ENCODE results near the gene HPRT1.

HPRT1 gene

DNA sequence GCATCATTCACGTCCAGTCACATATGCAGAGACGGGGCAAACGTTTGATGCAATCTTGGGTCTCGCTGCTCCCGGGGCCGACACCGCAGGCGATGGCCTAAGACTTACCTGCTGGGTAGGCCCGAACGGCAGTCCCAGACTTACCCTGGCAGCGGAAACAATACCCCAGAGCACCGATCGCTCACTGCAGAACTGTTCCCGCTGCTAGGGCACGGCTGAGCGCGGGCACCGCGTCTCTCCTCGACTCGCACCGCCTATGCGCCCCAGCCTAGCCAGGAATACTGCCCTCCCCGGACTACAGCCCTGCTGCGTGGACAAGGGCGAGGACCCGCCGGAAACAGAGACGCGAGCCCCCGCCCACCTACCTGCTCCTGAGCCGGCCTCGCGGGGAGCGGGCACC is 86.2 kb downstream of the HPRT1 start:
- no peaks in the 10 kb centered on the region for H3F3A ChIP-seq (ENCODE audit: low read depth)
- no peak overlapping the region for H2AFZ ChIP-seq (ENCODE audit: low read length)
- H3K79me2 ChIP-seq (ENCODE audit: insufficient read depth, low read length), result peaks cover 29% of the 10 kb centered on the region
- no peaks in the 10 kb centered on the region for H3K9me3 ChIP-seq (ENCODE audit: insufficient read depth, low read depth, low read length)
- H4K20me1 ChIP-seq (ENCODE audit: insufficient read depth, low read length, poor library complexity, severe bottlenecking), result no peaks in the 10 kb centered on the region
- H3K27me3 ChIP-seq (ENCODE audit: insufficient read depth, low read length, poor library complexity, severe bottlenecking), result no peaks in the 10 kb centered on the region
- no peak overlapping the region for H3K4me3 ChIP-seq (ENCODE audit: low read length, poor library complexity, severe bottlenecking)
- H3K36me3 ChIP-seq (ENCODE audit: insufficient read depth, low read length), result no peaks in the 10 kb centered on the region
- no peaks in the 10 kb centered on the region for H3K9me2 ChIP-seq (replicated peaks; ENCODE audit: low read depth, low read length)
- peaks cover 31% of the 10 kb centered on the region for H3K4me1 ChIP-seq (ENCODE audit: insufficient read depth, low read length, poor library complexity, severe bottlenecking)
- H3K4me2 ChIP-seq (ENCODE audit: low read depth, low read length, poor library complexity, severe bottlenecking), result no peak overlapping the region
- no peak overlapping the region for H3K9ac ChIP-seq (ENCODE audit: low read depth, low read length, poor library complexity, severe bottlenecking)
- no peak for TF ChIP-seq EZH2phosphoT487 (IDR thresholded peaks at IDR 0.05; ENCODE audit: borderline replicate concordance)
- TF ChIP-seq, protein P1, sequence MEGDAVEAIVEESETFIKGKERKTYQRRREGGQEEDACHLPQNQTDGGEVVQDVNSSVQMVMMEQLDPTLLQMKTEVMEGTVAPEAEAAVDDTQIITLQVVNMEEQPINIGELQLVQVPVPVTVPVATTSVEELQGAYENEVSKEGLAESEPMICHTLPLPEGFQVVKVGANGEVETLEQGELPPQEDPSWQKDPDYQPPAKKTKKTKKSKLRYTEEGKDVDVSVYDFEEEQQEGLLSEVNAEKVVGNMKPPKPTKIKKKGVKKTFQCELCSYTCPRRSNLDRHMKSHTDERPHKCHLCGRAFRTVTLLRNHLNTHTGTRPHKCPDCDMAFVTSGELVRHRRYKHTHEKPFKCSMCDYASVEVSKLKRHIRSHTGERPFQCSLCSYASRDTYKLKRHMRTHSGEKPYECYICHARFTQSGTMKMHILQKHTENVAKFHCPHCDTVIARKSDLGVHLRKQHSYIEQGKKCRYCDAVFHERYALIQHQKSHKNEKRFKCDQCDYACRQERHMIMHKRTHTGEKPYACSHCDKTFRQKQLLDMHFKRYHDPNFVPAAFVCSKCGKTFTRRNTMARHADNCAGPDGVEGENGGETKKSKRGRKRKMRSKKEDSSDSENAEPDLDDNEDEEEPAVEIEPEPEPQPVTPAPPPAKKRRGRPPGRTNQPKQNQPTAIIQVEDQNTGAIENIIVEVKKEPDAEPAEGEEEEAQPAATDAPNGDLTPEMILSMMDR (conservative IDR thresholded peaks at IDR 0.05; ENCODE audit: low read length), result no peak

DNA sequence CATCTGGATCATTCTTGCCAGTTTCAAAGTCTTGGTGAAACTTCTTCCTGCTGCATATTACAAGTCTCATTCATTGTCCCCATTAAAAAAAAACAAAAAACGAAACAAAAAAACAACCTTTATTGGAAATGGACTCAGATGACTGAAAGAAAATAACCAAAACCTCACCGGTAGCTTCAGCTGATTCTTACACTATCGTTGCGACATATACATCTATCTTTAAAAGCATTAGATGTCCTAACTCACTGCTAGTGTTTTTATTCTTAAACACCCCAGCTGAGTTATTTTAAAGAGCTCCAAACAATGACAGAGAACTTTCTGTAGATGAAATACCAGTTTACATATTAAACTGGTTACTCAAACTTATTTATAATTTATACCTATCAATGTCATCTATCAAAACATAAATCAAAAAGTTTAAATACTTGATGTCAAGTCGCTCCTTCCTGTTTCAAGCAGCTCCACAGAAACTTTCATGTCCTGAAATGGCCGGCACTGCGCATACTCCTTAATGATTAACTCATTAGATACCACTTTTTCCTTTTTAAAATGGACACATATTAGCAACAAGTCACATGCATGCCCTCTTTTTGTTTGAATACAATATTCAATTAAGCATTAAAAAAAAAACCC is 87.2 kb downstream of the HPRT1 start:
- Histone ChIP-seq H3K9me3 (ENCODE audit: insufficient read depth, low read depth, low read length) (no peaks in the 10 kb centered on the region), H3K9me2 (replicated peaks; ENCODE audit: low read depth, low read length) (no peaks in the 10 kb centered on the region), H3K4me2 (ENCODE audit: low read depth, low read length, poor library complexity, severe bottlenecking) (peak overlapping the region; percentile 95), H4K20me1 (ENCODE audit: insufficient read depth, low read length, poor library complexity, severe bottlenecking) (no peaks in the 10 kb centered on the region), H3F3A (ENCODE audit: low read depth) (no peaks in the 10 kb centered on the region), H3K4me3 (ENCODE audit: low read length, poor library complexity, severe bottlenecking) (peak overlapping the region; percentile 94), H3K27me3 (ENCODE audit: insufficient read depth, low read length, poor library complexity, severe bottlenecking) (no peaks in the 10 kb centered on the region), H3K4me1 (ENCODE audit: insufficient read depth, low read length, poor library complexity, severe bottlenecking) (peaks cover 35% of the 10 kb centered on the region), H2AFZ (ENCODE audit: low read length) (no peak overlapping the region), H3K9ac (ENCODE audit: low read depth, low read length, poor library complexity, severe bottlenecking) (peak overlapping the region; percentile 96), H3K36me3 (ENCODE audit: insufficient read depth, low read length) (no peaks in the 10 kb centered on the region), H3K79me2 (ENCODE audit: insufficient read depth, low read length) (peaks cover 29% of the 10 kb centered on the region)
- TF ChIP-seq, protein P1 (conservative IDR thresholded peaks at IDR 0.05; ENCODE audit: low read length), result no peak
- no peak for TF ChIP-seq EZH2phosphoT487 (IDR thresholded peaks at IDR 0.05; ENCODE audit: borderline replicate concordance)

DNA sequence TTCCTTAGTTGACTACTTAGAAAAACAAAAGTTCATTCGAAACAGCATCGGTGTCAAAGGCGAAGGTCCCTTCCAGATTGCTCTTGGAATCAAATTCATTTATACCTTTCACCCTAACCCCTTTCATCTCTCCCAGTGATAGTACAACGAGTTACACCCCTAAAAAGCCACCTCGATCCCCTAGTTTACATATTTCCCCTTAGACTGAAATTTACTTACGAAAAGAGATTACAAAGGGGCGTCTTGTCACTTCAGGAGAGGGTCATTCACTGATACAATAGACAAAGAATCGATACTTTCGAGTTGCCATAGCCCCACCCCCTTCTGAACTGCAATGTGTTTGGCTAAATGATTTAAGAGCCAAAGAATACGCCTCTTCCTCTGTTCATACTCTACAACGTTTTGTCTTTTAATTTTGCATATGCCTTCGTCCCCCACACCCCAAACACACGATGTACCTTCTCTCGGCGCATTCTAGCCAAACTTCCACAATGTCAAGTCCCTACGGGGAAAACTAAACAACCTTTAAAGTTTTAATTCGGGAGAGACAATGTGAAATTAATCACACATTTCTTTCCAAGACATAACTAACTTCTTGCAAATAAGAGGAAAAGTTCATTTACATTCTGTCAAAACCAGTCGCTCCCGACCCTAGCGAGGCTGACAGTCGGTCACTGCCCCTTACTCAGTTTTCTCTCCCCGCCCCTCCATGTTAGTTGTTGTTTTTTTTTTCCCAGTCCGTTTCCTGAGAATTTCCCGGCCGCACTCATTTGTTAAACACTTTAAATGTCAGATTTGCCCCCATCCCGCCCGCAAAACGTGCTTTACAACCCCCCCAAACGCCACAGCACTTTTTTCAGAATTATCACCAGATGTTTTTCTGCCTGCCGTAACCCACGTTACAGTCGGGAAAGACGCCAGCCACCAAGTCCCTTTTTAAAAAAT is 88.6 kb downstream of the HPRT1 start:
- H2AFZ ChIP-seq (ENCODE audit: low read length), result peak overlapping the region; percentile 91
- H3K79me2 ChIP-seq (ENCODE audit: insufficient read depth, low read length), result peaks cover 29% of the 10 kb centered on the region
- peak overlapping the region; percentile 95 for H3K4me2 ChIP-seq (ENCODE audit: low read depth, low read length, poor library complexity, severe bottlenecking)
- H4K20me1 ChIP-seq (ENCODE audit: insufficient read depth, low read length, poor library complexity, severe bottlenecking), result no peaks in the 10 kb centered on the region
- H3K4me3 ChIP-seq (ENCODE audit: low read length, poor library complexity, severe bottlenecking), result peak overlapping the region; percentile 94
- H3K9me2 ChIP-seq (replicated peaks; ENCODE audit: low read depth, low read length), result no peaks in the 10 kb centered on the region
- no peaks in the 10 kb centered on the region for H3F3A ChIP-seq (ENCODE audit: low read depth)
- H3K9ac ChIP-seq (ENCODE audit: low read depth, low read length, poor library complexity, severe bottlenecking), result peak overlapping the region; percentile 96
- H3K9me3 ChIP-seq (ENCODE audit: insufficient read depth, low read depth, low read length), result no peaks in the 10 kb centered on the region
- H3K4me1 ChIP-seq (ENCODE audit: insufficient read depth, low read length, poor library complexity, severe bottlenecking), result peaks cover 25% of the 10 kb centered on the region
- TF ChIP-seq, protein P1 (conservative IDR thresholded peaks at IDR 0.05; ENCODE audit: low read length), result no peak
- no peak for TF ChIP-seq EZH2phosphoT487 (IDR thresholded peaks at IDR 0.05; ENCODE audit: borderline replicate concordance)
- H3K27me3 ChIP-seq (ENCODE audit: insufficient read depth, low read length, poor library complexity, severe bottlenecking), result no peaks in the 10 kb centered on the region
- no peaks in the 10 kb centered on the region for H3K36me3 ChIP-seq (ENCODE audit: insufficient read depth, low read length)
